Tongue (tissue), 2 donors: ENCODE measurements around the gene TTN. TPM values are rescaled to one million over a fixed set of nuclear protein-coding genes. Genes with fewer than 3 reads are reported as not detected.

Source experiments
- DNase-seq: peaks from one replicate; pipeline ENCODE4 v3.0.0-alpha.2; 2015
- total RNA-seq: library from RNA; depleted of rRNA; stranded (reverse); fragments of >200 nt; gene quantifications from one replicate; pipeline ENCODE4 v1.2.3, GENCODE V29; 2014

The TTN gene
- total RNA-seq, 1 donor from 2014 or later: 5,137 TPM

DNA sequence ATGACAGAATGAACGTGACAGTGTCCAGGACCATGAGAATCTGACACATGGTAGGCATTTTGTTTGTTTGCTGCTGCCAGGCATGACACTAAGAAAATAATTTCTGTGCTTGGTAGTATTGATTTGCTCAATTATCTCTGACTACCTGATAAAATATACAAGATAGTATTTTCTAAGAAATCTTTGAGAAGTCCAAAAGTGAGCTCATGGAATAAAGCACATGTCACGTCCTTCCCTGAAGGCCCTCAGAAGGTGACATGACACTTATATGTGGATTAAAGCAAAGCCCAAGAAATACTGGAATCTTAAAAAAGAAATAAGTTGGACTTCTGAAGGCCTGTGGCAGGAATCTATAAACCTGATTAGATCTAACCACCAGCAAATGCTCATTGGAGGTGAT is 3.8 kb upstream of the TTN start:
- DNase-seq: no peak

DNA sequence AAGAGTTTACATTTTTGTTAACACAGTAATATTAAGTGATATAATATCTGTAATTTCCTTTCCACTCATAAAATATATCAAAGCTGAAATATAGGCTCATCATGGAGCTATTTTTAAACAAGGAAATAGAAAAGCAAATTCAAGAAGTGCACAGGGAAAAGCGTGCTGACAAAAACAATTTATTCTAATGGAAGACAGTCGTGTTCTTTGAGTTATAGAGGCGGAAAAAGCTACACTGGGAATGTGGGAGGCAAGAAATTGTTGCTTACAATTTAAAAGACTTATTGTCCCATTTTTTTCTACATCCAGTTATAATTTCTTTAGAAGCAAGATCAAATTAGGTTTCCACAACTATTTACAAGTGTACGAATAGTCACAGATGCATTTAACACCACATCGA is 3.2 kb upstream of the TTN start:
- DNase-seq: no peak

DNA sequence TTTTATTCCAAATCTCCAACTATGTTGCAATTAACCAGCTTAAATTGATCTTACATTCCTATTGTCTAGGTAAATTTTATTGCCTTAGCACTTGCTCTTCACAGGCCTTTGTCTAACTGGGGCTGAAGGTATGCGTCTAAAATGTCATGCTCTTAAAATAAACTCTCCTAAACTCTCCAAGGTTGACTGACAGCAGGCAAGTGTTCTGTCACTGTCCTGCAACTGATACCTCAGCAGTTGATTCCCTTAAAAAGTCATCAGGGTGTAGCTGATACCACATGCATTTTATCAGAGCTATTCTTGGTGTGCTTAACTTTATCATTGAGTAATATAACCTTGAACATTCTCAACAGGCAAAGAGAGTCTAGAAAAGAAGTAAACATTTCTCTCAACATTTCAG is 680 bp downstream of the TTN start:
- DNase-seq: peak; percentile 79

DNA sequence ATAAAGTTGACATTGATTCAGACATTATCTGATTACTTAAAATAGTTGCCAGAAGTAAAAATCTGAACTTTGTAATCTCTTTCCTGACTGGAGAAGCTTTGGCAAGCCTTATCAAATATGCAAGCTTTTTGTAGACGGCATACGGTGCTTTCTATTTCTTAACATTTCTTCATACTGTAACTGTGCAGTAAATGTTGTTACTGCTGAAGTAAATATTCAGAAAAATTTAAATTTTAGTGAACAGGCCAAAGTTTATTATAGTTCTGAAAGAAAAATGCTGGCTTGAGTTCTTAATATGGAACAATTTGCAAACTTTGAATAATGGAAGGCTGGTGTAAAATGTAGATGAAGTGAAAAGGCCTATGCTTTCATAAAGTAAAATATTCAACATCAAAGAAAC is 1.8 kb downstream of the TTN start:
- no peak for DNase-seq

DNA sequence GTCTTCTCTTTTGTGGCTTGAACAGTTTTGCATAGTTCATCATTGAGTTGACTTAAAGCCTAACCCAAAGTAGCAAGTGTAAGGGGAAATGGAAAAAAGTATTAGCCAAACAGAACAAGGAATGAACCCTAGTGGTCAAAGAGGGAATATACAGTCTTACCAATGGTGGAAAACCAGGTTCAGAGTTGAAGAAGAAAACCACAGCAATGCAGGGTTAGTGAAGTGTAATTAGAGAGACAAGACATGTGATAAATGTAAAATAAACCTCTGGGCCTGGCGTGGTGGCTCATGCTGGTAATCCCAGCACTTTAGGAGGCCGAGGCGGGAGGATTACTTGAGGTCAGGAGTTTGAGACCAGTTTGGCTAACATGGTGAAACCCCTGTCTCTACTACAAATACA is 2.4 kb downstream of the TTN start:
- peak; percentile 44 for DNase-seq

DNA sequence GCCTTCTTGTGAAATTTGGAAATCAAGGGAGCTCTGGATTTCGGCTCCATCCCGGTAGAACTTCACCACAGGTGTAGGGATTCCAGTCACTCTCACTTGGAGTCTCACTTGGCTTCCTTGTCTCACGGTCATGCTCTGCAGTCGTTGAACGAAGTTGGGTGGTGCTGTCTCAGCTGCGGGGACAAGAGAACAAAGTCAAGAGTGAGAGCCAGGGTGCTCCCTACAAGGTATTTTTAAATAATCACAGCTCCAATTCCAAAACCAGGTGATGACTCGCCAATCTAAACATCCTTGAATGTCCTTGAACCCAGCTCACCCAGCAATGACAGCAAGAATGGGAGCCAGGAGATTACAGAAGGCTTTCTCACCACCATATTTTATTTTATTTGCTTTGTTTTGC is 6.7 kb downstream of the TTN start:
- DNase-seq: no peak

DNA sequence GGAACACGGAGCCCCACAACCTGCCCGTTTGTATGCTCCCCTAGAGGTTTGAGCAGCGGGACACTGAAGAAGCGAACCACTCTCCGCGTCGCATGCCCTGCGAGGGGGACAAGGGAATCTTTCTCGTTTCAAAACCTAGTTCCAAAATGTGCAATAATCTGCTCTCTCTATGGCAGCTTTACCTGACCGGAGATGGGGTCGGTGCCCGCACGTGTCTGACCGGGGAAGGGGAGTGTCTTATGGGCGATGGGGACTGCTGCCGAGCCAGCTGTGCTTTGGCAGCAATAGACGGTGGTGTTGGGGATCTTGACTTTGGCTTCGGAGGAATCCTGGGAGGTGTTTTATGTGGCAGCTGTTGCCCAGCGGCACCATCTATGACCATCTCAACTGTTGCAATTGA is 7.9 kb downstream of the TTN start:
- no peak for DNase-seq

DNA sequence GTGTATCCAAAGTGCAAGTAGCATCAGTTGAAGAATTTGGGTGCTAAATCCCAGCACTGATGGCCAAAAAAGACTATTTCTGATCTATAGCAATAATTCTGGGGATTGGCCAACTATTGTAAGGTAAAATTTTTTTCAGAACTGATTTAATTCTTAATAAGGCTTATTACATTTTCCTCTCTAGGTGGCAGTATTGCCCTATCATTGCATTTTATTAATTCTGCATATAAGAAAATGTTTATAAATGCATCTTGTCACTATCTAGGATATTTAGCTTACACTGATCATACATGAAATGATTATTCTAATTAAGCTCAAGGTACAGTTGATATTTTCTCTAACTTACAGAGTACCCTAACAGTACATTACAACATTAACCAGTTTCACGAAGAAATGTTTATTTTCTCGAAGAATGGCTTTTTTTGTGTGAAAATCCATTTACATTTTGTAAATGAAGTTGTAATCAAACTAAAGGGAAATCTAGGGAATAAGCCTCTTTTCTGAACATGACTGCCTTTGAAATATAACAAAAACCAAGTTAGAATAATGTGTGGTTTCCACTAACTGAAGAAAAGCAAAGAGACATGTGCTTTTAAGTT is 11.0 kb downstream of the TTN start:
- peak; percentile 76 for DNase-seq

DNA sequence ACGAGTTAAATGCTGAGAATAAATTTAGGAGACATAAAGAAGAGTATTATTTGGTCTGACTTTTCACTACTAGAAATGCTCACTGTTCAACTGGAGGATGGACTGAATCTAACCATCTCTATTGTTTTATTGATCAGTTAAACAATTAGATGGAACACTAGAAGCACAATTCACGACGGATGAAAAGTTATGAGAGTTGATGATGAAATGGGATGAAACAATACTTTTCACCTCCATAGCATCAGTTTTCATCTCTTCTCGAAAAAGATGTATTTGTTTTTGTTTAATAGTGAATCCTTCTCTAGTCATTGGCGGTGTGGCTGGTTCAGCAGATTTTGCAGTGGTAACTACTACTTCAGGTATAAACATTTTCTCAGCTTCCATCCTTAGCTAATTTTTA is 19.3 kb downstream of the TTN start:
- DNase-seq: no peak

DNA sequence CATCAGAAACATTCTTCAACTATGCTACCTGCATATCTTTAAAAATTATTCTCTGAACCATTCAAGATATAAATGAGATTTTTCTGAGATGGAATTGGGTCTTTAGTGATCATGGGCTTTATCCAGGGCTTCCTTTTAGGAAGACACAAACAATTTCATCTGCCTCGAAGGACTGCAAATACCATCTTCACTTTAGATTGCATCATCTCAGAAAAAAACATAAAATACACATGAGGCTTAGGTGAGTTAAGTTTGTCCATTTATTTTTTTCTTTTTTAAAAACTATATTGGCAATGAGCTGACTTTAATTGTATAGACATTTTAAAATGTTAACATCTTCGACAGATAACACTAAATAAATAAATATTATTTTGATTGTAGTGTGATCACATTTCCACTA is 20.1 kb downstream of the TTN start:
- DNase-seq: no peak

DNA sequence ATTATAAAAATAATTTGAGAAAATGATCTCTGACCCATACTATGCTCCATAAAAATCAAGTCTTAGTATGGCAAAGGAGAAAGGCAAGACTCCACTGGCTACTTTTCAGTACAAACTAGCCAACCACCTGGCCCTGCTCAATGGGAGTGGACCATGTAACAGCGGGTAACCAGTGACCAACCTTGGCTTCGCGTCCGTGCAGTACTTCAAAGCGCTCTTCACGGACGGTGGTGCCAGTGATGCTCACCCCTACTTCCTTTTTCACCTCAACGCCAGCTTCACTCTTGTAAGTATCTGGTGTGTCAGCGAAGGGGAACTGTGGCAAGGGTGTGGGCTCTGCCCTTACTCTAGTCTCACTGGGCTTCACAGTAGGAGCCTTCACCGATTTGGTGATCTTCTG is 23.3 kb downstream of the TTN start:
- DNase-seq: no peak

DNA sequence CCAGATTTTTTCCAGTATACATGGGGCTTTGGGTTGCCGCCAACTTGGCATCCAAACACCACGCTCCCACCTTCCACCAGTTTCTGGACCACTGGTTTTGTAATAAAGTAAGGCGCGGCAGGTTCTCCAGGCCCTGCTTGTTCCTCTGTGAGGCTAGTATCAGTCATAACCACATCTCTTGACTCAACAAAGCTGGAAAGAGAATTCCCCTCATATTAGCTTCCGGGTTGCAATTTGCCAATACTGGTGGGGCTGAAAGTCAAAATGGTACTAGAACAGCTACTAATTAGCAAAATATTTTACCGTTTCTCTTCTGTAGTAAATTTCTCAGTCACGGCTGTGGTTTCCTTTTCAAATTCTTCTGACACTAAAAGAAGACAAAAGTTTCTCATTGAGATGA is 25.0 kb downstream of the TTN start:
- no peak for DNase-seq

DNA sequence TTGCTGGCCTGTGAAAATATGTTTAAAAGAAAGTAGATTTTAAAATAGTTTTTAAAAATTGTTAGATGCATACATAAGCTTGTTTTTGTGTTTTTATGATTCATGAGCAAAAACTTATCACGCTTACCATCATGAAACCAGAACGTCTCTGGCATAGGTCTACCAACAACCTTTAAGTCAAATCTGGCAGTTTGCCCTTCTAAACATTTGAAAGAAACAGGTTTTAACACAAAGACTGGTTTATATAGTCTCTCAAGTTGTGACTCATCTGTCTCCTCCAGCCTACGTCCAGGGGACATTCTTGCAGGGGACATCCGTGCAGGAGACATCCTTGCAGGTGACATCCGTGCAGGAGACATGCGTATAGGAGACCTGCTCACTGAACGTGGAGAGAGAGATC is 29.6 kb downstream of the TTN start:
- no peak for DNase-seq

DNA sequence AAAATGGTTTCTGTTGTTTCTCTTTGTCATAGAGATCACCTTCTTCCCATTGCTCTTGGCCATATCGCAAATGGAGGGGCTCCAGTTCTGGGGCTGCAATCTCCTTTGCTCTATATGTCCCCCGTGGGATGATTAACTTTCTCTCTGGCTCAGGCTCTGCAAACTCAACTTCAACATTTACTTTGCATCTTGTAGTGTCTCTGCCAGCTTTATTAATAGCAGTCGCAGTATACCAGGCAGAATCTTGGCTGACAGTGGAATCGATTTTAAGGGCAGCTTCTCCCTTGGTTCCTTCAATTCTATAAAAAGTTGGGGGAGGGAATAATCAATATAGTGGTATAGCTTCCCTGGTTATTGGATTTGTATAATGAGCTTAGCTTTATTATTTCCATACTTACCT is 30.5 kb downstream of the TTN start:
- DNase-seq: no peak

DNA sequence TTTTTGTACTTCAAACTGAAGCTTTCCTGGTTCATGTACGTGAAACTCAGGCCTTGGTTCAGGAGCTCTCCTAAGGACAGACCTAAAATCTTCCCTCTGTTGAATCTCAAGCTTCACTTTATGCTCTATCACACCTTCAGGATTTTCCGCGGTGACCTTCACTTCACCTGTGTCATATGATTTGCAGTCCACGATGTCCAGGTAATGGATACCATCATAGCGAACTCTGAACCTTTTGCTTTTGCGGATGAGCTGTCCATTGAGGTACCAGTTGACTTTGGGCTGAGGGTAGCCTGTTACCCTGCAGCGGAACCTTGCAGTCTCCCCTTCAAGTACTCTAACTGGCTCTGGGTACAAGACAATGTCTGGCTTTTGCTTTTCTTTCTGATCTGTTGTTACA is 31.2 kb downstream of the TTN start:
- no peak for DNase-seq

DNA sequence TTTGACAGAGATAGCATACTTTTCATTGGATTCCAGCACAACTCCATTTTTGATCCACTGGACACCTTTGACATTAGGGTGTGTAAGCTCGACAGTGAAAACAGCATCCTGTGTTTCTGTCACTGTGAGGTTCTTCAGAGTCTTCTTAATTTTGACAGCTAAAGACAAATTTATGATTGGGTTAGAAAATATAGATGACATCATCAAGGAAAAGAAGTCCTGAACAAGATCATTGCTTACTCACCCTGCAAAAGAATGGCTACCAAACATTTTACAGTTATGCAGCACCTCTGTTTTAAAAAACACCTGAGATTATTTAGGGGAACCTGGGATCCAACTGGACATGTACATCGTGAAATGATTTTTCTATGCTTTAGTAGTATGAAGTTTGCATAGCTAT is 36.7 kb downstream of the TTN start:
- no peak for DNase-seq

DNA sequence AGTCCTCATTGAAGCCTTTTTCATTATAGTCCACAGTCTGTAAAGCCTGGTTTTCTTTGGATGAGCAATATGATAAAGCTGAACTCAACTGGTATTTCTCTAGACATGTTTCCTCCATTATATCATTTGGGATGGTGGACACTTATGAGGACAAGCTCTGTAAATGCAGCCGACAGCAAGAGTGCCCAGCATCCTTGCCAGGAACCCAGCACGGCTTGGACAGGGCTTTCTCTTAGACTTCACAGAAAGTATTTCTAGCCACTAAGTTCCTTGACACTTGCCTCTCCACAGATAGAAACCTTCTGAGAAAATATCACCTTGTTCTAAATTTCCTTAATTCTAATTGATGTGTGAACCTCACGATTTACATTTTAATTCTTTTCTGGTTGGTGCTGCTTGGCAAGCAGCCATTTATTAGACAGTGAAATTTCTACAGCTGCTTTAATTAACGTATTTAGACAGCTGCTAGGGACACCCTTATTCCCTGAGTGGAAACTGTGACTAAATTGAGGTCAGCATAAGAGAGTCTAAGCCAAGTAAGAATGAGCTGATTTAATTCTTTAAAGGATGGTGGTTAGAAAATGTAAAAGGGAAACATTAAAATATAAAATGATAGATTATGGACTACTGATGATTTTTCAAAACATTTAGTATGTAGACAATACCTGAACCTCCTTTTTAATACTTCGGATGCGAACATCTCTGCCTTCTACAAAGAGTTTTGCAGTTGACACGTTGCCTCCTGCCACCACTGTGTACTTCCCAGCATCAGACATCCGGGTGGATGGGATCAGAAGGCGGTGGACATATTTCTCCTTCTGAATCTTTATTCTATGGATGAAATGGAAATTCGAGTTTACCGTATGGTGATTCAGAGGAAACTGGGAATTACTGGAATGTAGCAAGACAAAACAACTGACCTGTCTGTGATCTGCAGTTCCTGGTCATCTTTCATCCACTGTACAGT is 39.8 kb downstream of the TTN start:
- DNase-seq: peak; percentile 83

DNA sequence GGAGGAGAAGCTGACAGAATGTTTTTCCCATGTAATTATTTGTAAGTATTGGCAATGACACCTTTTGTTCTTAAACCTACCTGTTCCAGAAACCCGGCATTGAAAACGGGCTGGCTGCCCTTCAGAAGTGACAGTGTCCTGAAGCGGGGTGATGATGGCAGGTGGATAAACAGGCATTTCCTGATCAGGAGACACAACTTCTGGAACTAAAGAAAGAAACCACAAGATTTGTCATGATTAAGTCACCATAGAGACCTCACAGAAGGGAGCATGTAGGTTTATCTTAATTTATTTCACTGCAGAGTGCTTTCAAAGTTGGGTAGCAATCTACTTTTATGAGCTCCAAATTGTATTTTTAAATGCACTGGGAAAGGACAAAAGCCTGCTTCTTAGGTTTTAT is 43.1 kb downstream of the TTN start:
- no peak for DNase-seq

DNA sequence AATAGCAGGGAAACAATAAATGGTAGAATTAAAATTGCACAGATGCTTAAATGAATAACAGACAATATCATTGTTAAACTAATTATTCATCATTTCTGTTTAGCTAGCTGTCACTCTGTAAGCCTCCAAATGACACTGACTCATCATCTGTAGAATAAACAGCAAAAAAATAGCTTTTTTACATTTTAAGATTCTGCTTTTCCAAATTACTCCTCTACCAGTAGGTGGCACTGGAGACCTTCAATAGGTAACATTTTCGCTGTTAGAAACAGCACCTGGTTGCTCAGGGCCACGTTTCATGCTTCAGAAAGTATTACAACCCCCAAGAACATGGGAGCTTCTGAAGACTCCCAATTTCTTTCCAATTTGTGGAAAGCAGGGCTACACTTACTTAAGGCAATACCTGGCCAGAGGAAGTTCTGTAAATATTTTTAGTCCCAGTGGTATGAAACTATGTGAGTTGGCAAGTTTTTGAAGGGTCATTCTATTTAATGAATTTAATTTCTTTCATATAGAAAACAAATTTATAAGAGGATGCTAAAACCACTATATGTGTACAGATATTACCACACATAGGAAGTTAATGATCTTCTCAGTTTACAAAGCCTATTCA is 45.4 kb downstream of the TTN start:
- peak; percentile 70 for DNase-seq

DNA sequence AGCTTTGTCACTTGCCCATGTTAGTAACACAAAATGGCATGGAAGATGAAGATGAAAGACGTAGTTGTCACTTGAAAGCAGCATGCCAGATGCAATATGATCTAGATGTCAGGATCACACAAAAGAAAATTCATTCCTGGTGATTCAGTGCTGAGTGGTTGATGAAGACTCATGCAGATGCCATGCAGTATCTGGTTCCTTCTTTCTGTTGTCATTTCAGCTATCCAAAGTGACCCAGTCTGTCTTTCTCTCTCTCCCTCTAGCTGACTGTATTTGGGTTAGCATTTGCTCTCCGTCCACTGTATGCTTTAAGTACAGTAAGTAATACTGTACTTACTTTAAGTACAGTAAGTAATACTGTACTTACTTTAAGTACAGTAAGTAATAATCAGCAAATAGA is 50.4 kb downstream of the TTN start:
- no peak for DNase-seq

DNA sequence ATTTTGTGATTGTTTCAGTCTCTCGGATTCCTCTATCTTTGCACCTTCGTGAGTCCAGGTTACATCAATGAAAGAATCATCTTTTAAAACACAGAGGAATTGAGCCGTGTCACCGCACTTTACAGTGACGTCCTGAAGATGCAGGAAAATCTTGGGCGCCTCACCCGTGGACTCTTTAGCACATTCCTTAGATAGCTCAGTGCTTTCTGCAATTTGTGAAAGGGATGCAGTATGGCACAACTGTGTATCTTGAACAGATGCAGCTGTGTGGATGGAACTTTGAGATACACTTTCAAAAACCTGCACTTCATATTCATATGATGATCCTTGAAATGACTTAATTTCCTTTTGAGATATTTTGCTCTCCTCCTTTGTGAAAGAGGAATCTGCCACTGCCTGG is 50.9 kb downstream of the TTN start:
- no peak for DNase-seq

DNA sequence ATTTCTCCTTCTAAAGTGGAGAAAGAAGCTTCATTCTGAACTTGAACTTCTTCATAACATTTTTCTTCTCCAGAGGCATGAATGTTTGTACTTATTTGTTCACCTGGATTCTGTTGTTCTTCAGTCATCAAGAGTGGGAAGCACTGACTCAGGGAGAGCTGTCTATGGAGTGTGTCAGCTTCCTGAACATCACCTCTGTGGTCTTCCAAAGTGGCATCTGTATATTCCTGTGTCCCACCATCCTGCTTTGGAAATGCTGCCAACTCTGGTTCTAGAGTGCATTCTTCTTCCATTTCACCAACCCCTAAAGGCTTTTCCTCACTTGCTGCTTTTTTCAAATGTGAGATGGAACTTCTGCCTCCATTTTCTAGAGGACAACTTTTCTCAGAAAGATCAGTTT is 59.5 kb downstream of the TTN start:
- no peak for DNase-seq

DNA sequence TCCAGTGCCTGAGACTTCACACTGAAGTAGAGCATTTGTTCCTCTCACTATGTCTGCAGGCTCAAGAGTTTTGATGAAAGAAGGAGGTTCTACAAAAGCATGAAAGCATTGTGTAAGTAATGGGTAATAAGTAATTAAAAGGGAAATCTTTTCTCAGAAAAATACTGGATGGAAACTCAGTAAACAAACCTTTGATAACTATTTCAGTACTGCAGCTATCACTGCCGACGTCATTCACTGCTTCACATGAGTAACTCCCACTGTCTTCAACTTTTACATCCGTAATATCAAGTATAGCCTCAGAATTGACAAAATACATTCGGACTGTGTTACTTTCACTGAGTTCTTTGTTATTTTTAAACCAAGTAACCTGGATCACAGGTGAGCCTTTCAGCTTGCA is 72.7 kb downstream of the TTN start:
- no peak for DNase-seq

DNA sequence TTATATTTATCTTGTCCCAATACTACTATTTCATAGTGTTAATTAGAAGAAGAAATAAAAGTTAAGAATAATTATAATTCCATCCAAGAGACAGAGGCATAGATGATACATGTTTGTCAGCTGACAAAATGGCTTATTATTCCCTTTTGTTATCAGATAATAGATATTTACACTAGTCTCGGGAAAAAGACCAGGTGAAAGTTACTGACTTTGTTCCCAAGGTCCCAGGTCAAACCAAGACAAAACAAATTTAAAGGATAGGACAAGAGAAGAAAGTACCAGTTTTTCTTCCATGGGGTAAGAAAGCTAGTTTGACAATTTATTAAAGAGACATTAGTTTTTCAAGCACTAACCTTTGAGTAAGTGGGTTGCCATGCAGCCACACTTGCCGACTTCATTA is 73.2 kb downstream of the TTN start:
- no peak for DNase-seq
